Kidney glomerular epithelial cell (primary cell): ENCODE data around the gene PTPA.
A peak's percentile ranks its signal among the peaks of the same experiment; 100 is the strongest.

Experiments
- DNase-seq: peaks from one replicate; lab custom pipeline; 2025; lab: John Stamatoyannopoulos, UW

PTPA gene

DNA sequence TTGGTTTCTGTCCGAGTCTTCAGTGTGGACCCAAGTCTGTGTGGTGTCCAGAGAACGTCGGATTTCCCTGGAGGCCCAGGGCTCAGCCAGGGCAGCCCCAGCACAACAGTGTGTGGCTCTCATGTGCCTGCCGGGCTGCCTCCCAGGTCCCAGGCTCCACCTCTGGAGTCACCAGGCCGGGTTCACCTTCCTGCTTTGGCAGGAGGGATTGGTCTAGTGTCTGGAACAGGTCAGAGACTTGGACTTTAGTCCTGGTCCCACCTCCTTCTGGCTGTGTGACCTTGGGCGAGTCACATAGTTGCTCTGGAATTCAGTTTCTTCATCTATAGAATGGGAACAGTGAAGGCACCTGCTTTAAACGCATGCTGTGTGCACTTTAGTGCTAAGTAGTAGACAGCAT lies 27.1 kb upstream of the PTPA start:
- no peak for DNase-seq

GRCh38 chr9:129089246-129089645 lies 22.0 kb upstream of the PTPA start:
- no peak for DNase-seq

DNA sequence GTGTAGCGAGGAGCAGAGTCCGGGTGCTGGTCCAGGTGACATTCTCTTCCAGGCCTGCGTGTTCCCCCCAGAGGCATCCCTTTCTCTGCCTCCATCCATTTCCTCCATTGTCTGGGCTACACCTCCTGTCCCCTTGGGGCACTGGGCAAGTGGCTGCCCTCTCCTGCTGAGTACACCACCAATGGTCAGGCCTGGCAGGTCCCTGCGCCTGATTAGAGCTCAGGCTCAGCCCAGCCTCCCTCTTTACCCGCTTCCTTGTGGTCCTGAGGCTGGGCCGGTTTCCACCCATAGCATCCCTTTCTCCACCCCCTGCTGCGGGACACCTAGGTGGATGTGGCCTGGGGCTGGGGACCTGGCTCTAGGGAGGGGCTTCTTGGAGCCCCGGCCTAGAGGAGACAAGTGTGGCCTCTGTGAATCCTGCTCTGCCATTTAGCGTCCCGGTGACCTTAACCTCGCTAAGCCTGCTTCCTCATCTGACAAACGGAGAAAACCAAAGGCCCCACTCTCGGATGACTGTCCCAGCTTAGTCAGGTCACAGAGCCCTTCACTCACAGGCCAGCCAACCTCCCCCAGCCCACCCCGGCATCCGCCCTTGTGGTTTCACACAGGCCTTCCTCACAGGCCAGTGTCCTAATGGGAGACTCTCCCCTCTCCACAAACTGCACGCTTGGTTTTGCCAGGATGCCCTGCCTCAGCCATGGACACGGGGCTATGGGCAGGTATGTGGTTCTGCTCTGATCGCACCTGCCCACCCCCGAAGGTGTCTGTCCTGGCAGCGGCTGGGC lies 17.4 kb upstream of the PTPA start:
- DNase-seq, result no peak

DNA sequence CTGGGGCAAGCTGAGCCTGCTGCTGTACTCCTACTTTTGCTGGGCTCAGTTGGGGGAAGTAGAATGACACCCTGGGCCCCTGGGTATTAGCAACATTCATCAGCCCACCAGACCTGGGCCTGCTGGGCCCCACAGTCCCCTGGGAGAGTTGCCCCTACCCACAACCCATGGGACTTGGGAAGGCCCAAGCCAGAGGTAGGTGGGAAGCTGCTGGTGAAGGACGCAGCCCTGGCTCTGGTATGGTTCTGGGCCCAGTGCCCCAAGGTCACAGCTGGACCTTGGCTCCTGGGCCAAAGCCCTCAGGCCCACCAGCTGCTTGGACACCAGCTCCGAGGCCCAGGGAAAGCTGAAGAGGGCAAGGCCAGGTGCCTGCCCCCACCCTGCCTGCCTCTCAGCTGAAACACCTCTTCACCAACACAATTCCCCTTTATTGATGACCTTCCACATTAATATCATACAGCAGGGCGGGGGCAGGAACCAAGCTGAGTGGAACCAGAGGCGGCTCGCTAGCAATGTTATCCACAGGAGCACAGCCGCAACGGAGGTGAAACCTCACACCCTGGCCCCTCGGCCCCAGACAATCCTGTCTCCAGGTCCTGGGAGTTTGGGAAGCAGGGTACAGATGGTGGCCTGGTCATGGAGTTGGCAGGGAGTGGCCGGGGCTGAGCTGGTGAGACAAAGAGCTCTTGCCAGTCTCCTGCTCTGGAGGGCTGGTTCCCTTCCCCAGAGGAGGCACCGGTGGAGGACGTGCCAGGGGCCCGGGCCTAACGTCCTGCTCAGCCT lies 16.6 kb upstream of the PTPA start:
- no peak for DNase-seq

- DNase-seq, result no peak
Measured at GRCh38 chr9:129095170-129095667, 16.0 kb upstream of the PTPA start.

GRCh38 chr9:129095908-129096307 lies 15.3 kb upstream of the PTPA start:
- DNase-seq, result no peak

GRCh38 chr9:129097671-129098306 lies 13.4 kb upstream of the PTPA start:
- no peak for DNase-seq

- DNase-seq, result no peak
Measured at GRCh38 chr9:129098328-129098727, 12.9 kb upstream of the PTPA start.

DNA sequence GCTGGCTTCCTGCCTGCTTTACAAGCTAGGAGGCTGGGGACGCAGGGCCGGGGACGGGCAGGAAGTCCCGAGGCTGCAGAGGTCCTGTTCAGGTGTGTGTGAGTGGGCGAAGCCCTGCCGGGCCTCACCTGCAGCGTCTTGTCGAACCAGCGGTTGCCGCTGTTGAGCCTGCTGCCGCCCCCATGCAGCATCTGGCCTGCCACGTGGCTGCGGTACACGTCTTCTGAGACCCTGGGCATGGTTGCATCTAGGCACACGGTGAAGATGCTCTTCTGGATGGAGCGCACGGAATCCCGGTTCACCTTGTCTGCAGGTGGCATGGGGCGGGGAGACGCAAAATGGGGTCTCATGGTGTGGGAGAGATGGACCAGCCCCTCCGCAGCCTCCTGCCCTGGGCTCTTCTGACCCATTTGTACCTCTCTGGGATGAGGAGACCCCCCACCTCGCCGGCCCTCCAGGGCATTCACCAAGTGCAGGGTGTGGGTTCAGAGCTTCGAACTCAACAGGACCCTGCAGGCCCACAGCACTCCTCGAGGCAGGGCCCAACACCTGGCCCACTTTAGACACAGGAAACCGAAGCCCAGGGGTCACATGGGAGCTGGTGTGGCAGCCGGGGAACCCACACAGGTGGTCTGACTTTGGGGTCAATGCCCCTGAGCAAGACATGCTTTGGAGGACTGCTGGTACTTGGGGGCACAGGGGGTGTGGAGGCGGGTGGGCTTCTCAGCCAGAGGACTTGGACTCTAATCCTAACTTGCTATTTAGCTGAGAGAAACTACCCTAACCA lies 10.6 kb upstream of the PTPA start:
- DNase-seq, result no peak

DNA sequence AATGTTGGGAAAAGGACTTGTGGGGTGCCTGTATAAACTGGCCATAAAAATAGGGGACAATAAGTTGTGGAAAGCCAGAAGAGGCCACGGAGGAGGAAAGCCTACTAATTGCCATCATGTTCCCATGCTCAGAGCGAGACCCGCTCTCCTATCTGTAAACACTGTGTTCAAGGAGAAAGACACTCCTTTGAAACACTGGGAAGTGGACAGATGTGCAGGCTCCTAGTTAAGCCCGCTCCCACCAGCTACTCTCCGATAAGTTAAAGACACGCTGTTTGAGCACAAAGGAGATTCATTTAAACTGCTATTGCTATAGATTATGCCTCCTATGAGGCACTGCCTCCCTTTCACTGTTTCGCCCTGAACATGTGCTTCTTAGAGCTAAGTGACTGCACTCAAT lies 9.9 kb upstream of the PTPA start:
- DNase-seq, result no peak

DNA sequence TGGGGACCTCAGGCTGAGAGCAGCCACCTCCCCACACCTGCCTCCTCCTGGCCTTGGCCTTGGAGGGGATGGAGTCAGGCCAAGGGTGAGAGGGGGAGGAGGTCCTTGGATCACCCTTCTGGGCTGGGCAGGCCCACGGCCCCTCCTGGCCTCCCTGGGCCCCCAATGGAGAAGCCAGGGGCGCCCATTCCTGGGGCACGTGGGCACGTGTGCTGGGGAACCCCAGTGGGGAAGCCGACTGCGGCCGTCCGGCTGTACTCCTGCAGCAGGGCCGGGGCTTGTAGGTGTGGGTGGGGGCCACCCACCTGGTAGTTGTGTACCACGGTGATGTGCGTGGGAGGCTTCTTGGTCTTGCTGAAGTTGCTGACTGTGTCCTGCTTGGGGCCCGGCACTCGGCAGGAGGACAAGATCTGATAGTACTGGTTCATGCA lies 9.1 kb upstream of the PTPA start:
- no peak for DNase-seq

DNA sequence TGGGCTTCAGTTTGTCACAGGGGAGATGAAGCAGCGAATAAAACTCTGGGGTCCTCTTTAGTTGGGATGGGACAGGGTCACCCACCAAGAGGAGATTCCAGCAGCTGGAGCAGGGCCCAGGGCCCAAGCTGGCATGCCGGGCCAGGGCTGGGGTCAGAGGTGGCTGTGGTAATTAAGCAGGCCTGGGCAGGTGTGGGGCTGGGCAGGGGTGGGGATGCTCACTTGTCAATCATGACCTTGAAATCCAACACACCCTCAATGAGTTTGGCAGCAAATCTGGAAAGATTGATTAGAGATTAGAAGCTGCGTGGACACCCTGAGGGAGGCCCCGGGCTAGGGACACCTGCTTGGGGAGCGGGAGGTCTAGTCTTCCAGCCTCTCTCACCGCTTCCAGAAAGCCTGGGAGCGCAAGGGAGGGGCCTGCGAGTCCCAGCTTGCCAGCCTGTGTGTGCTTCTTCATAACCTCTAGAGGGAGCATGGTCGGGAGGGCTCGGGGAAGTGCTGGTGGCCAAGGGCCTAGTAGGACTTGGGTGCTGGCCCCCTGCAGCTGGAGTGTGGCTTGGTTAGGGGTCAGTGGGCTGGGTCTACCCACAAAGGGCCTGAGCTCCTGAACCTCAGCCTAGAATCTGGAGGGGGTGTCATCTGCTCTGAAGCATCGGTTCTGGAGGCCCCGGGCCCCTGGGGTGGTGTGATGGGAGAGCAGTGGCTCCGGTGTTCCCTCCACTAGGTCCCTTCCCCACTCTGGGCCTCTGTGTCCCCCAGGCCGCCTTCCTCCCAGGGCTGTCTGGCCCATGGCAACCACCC lies 8.2 kb upstream of the PTPA start:
- DNase-seq, result peak; percentile 9

DNA sequence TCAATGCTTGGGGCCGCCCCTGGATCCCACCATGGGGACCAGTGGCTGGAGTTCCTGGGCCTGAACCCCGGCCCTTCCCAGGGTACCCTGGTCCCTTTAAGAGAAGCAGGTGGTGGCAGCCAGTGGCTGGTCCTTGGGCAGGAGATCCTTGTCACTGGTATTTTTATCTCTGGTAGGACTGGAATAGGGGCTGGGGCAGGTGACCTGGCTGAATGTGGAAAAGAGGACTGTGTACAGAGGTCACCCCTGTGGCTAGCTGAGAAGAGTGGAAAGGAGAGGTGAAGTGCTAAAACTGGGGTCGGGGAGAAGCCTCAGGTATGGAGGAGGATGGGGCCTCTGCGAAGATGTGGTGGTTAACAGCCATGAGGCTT lies 7.6 kb upstream of the PTPA start:
- no peak for DNase-seq

DNA sequence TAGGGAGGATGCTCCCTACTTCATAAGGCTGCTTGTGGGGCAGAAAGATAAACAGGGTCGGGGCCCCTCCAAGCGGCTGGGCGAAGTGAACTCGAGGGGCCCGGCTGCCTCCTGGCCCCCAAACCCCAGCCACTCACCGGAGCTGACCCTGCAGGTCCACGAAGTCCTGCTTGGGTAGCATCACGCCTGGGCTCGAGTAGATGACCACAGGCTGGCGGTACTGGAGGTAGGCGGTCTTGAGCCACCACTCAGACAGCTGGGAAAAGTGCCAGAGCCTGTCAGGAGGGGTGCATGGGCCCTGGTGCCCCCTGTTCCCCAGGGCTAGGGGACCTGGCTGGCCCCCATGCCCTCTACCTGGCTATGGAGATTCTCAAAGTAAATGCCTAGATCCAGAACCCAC lies 7.2 kb upstream of the PTPA start:
- DNase-seq, result no peak

DNA sequence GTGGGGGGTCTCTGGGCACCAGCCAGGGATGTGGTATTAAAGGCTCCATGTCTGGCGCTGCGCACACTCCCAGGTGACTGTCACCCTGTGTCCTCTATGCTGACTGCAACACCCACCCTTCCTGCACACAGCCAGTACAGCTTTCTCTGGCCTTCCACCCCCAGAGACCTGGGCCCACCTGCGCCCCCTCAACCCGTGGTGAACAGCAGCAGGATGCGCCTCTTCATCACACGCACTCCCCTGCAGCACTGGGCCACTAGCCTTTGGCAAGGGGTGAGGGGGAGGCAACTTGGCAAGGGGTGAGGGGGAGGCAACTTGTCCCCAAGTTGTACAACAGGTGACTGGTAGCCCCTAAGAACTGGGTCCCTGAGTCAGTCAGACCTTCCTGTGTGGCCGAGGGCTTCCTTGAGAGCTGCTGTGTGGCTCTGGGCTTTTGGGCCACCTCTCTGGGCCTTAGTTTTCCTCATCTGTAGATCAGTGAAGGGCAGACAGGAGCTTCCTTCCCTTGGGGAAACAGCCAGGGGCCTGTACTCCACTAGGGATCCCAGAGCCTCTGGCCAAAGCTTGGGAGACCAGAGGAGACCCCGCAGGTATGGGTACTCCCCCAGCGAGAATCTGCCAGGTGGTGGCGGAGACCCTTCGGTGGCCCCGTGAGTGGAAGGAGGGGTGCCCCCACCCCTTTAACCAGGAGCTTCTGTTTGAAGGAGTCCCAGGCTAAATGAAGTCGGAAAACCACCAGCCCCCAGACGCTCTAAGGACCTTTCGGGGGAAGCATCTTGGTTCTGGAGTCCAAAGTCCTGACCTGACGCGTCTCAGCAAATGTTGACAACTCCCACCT lies 5.1 kb upstream of the PTPA start:
- no peak for DNase-seq

DNA sequence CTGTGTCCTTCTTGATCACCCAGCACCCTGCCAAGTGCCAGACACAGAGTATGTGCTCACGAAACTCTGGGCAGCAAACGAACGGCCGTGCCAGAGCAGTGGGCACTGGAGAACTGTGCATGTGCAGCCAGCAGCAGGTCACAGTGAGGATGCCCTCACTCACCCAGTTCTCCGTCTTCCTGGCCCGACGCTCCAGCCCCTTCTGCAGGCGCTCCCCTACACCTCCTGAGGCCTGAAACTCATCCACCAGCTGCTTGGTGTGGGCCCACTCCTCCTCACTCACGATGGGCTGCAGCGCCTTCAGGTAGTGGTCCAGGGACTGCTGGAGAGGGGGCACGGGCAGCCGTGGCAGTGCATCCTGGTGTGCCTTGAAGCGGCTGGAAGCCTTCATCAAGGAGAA lies 3.6 kb upstream of the PTPA start:
- no peak for DNase-seq

- no peak for DNase-seq
Measured at GRCh38 chr9:129108083-129108804, 3.0 kb upstream of the PTPA start.

DNA sequence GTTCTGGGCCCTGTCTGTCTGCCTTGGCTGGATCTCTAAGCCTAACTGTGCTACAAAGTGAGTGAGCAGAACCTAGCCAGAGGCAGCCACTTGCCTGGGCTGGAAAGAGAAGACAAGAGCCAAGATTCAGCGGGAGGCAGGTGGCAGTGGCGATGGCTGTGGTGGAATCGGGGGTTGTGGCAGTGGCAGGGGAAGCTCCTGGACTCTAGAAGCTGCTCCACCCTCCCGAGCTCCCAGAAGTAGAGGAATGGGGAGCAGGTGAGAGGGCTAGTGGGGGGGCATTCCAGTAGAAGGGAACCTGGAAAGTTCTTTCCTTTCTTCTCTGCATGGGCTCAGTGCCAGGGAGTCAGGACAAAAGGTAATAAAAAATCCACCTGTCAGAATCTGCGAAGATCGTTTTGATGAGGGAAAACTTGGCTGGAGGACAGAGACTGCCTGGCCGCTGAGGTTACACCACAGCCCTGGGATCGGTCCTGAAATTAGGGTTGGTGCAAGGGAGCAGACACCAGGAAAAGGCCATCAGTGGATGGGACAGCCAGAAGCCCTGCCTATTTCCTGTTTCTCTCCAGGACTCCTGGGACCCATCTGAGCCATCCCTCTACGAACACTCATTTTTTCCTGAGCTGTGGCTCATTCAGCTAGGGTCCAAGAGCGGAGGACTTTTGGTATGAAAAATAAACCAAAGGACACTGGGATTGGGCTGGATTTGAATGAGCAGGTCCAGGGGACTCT lies 2.2 kb upstream of the PTPA start:
- no peak for DNase-seq

DNA sequence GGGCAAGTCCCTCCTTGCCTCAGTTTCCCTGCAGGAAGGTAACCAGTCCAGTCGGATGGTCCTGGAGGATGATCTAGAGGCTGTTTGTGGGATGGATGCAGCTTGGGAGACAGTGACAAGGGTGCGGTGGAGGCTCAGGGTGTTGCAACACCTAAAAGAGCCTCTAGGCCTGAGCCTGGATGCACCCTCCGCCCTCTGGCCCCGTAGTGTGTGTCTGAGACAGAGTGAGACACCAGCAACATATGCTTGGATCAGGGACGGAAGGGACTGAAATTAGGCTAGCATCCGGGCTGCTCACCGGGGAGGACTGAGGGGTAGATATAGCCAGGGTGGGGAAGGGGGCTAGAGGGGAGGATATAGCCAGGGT lies 1.7 kb upstream of the PTPA start:
- no peak for DNase-seq
